HL-60 (cell line): ENCODE data around the gene COPE.

Source experiments
- DNase-seq, 2 experiments: peaks; one replicate each; pipeline ENCODE4 v3.0.0-alpha.2; 2010 to 2020; ENCODE audit warnings: low read depth in 1 of 2, low spot score in 1 of 2
- H3K27ac ChIP-seq: fragments of 250-450 bp; sonication (Bioruptor Pico); replicated peaks from 2 replicates; pipeline ENCODE4 v1.5.1; 2020; ENCODE audit warnings: mild to moderate bottlenecking, moderate library complexity
- H3K27me3 ChIP-seq: fragments of 250-450 bp; sonication (Bioruptor Pico); 2 replicates; pipeline ENCODE4 v1.5.1; 2021; ENCODE audit warnings: mild to moderate bottlenecking, moderate library complexity; ENCODE audit not compliant: insufficient read depth, poor library complexity, severe bottlenecking
- H3K4me3 ChIP-seq: replicated peaks from 2 replicates; pipeline ENCODE4 v1.5.1; 2011; ENCODE audit warnings: mild to moderate bottlenecking, control low read depth, low read length; ENCODE audit not compliant: insufficient read depth
- CTCF ChIP-seq: IDR thresholded peaks from one replicate; pipeline ENCODE4 v1.5.1; 2011; ENCODE audit warnings: low read length, control low read depth, inconsistent platforms; ENCODE audit not compliant: insufficient read depth
- GABPA ChIP-seq: IDR thresholded peaks from 2 replicates; pipeline ENCODE4 v1.6.1; 2012; ENCODE audit warnings: low read depth
- POLR2AphosphoS5 ChIP-seq: IDR thresholded peaks from 2 replicates; pipeline ENCODE4 v1.6.1; 2012; ENCODE audit warnings: low read depth
- REST ChIP-seq: IDR thresholded peaks from 2 replicates; pipeline ENCODE4 v1.6.1; 2012; ENCODE audit warnings: low read depth; ENCODE audit not compliant: insufficient replicate concordance
- SPI1 ChIP-seq: IDR thresholded peaks from 2 replicates; pipeline ENCODE4 v1.6.1; 2012; ENCODE audit warnings: low read depth, mild to moderate bottlenecking, borderline replicate concordance

The COPE gene

DNA sequence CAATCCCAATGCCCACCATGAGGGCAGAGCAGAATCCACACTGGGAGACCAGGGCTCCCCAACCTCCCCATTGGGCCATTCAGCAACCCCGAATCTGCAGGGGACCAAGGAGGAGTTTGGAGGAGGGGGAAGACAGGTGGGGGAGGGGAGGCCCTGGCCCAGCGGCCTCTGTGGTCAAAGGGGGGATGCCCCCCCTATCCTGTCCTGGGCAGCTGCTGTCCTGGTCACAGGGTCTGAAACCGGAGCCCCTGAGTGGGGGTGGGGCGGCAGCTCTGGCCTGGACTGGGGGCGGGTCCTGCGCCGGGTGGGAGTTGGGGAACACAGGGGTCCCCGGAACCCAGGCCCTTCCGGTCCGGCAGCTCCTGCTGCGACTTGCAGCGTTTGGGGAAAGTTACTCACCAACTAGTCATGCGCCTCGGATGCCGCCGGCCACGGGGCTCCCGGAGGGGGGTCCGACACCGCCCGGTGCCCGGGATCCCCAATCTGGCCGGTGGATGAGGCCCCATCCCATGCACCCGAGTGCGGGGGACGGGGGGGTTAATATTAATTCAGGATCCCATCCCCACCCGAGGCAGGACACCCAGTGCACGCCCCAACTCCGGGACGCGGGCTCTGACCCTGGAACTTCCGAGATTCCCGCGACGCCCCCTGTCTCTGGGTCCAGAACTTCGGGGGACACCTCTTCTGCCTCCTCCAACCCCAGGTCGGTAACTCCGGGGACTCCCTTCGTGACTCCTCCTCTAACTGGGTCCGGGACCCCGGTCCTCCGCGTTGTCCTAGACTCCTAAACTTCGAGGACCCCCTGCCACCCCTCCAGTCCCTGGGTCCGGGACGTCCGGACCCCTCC is 21.0 kb upstream of the COPE start:
- Histone ChIP-seq H3K27ac (peak overlapping the region; percentile 46), H3K4me3 (peak overlapping the region; percentile 85), H3K27me3 (peaks cover 3% of the 10 kb centered on the region)
- TF ChIP-seq REST (no peak), POLR2AphosphoS5 (no peak), GABPA (no peak), SPI1 (no peak), CTCF (no peak)
- no peak for DNase-seq

DNA sequence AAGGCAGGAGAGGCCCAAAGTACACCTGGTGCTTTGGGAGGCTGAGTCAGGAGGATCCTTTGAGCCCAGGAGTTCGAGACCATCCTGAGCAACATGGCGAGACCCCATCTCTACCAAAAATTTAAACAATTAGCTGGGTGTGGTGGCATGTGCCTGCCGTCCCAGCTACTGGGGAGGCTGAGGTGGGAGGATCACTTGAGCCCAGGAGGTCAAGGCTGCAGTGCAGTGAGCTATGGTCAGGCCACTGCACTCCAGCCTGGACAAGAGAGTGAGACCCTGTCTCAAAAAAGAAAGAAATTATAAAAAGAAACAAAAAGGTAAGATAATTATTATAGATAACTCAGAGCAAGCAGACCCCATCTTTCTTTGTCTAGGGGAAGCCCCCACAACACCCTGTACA is 20.0 kb upstream of the COPE start:
- no peak for DNase-seq
- no peak for TF ChIP-seq CTCF
- no peak for TF ChIP-seq POLR2AphosphoS5
- TF ChIP-seq GABPA: no peak
- TF ChIP-seq SPI1: no peak
- no peak for TF ChIP-seq REST
- H3K27me3 ChIP-seq: peaks cover 3% of the 10 kb centered on the region
- peak overlapping the region; percentile 85 for H3K4me3 ChIP-seq
- H3K27ac ChIP-seq: no peak overlapping the region

DNA sequence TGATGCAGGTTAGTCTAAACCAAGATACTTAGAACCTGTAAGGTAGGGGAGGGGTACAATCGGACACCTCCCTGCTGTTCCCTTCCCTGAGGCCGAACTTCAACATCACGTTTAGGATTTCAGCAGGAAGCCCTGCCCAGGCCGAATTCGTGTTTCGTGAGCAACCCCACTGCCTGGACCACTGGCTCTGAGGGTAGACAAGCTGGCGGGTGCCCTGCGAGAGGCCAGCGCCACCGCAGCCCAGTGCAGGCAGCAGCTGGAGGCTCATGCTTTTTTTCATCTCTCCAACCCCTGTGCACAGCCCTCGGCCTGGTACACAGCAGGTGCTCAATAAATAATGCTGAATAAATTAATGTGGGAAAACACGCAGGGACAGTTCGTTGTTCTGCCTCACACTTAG is 14.1 kb upstream of the COPE start:
- TF ChIP-seq POLR2AphosphoS5: no peak
- TF ChIP-seq GABPA: no peak
- TF ChIP-seq CTCF: no peak
- no peak for TF ChIP-seq SPI1
- no peak for TF ChIP-seq REST
- no peak for DNase-seq
- Histone ChIP-seq H3K27ac (no peak overlapping the region), H3K4me3 (no peak overlapping the region), H3K27me3 (no peaks in the 10 kb centered on the region)
